Measurements from ENCODE around the gene B3GALNT2.

The B3GALNT2 gene

DNA sequence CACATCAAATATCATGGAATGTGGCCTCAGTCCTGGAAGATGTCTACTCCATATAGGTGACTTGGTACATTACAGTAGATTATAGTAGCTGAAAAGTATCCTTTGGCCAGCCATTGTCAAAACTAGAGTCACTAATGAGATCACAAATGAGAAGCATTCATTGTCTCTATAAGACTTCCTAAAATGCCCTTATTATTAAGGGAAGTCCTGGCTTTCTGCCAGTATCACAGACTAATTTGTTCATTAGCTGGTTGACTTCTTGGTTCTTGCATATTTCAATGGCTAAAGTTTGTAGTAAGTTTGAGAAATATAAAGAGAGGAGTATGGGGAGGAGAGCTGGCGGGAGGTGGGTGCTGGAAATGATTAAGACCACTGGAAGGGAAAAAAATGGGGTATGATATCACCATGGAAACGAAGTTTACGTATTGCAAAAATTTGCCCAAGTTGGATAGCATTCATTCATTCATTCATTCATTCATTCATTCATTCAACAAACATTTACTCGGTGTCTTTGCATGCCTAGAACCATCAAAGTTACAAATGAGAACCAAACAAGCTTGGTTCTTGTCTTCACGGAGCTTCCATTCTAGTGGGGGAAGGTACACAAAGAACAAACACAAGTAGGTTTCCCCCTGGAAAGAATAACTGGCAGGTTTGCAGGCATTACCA, 11.7 kb upstream of the B3GALNT2 start:
- intact Hi-C loops (cut with micrococcal nuclease) = loop anchor here (10.0 kb wide), 1 partner anchor 89 kb away; no protein-coding TSS in a partner anchor
- Mint-ChIP-seq H3K27ac (no peak overlapping the region), H3K27me3 (peaks cover 4% of the 10 kb centered on the region), H3K36me3 (ENCODE audit: low read depth) (no peaks in the 10 kb centered on the region), H3K9me3 (no peaks in the 10 kb centered on the region), H3K4me1 (ENCODE audit: low read depth) (peaks cover 7% of the 10 kb centered on the region), H3K4me3 (no peak overlapping the region)

- intact Hi-C loops (cut with micrococcal nuclease) = loop anchor here (10.0 kb wide), 1 partner anchor 91 kb away; no protein-coding TSS in a partner anchor
- no peak overlapping the region for H3K4me3 Mint-ChIP-seq
Observed at GRCh38 chr1:235513495-235514366, 9.5 kb upstream of the B3GALNT2 start.

DNA sequence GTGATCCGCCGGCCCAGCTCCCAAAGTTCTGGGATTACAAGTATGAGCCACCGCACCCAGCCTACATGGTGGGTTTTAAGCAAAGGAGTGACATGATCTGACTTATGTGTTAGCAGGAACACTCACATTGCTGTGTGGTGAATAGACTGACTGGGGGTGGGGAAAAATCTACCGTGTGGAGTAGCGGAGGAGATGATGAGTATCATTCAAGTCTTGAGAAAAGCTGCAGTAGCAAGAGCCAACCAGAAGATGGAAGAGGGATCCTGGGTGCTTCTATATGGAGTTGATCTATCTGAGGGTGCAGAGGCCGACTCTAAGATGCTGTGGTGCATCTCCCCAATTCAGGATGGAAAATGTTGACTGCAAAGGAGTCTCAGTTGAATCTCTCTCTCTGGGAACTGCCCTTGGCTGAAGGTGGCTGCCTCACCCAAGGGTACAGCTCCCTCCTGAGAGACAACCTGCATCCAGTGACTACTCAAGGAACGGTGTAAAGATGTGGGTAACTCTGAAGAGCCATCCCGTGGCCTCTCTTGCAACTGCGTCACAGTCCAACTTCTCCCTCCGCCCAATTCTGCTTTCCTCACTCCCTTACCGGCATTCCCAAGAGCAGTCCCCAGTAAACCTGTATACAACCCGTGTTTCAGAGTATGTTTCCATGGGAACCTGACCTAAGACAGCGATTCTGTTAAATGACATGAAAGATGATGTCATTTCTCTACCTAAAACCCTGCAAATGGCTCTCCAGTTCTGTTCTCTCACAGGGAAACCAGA, 7.4 kb upstream of the B3GALNT2 start:
- Mint-ChIP-seq H3K4me1 (ENCODE audit: low read depth) (peaks cover 7% of the 10 kb centered on the region), H3K27me3 (peaks cover 9% of the 10 kb centered on the region), H3K4me3 (no peak overlapping the region), H3K27ac (no peak overlapping the region), H3K36me3 (ENCODE audit: low read depth) (no peaks in the 10 kb centered on the region), H3K9me3 (no peaks in the 10 kb centered on the region)
- intact Hi-C loops (cut with micrococcal nuclease) = loop anchor here (10.0 kb wide), 1 partner anchor 93 kb away; no protein-coding TSS in a partner anchor

More at GRCh38 chr1:235513495-235514366, 9.5 kb upstream of the B3GALNT2 start:
- Mint-ChIP-seq H3K36me3 (ENCODE audit: low read depth) (no peaks in the 10 kb centered on the region), H3K4me1 (ENCODE audit: low read depth) (peaks cover 7% of the 10 kb centered on the region), H3K9me3 (no peaks in the 10 kb centered on the region), H3K27me3 (peaks cover 9% of the 10 kb centered on the region), H3K27ac (no peak overlapping the region)

DNA sequence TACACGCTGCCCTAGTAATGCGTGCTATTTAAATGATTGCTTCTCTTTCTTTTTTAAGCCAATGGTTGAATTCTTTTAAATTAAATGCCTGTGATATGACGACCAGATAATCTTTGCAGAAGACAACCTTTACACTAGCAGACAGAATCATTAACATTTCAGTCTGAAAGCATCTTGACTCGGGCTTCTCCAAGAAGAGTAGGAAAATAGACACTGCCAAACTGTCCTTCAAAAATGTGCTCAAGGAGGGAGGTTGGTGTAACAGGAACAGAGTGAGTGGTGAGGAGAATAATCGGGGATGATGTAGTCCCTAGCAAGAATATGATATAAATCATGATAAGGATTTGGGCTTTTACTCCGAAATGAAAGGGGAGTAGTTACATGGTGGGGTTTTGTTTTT, 6.6 kb upstream of the B3GALNT2 start:
- no peak overlapping the region for H3K27ac Mint-ChIP-seq
- no peak overlapping the region for H3K4me3 Mint-ChIP-seq
- intact Hi-C loops (cut with micrococcal nuclease) = loop anchor here (10.0 kb wide), 1 partner anchor 94 kb away; no protein-coding TSS in a partner anchor
- peaks cover 9% of the 10 kb centered on the region for H3K27me3 Mint-ChIP-seq
- peaks cover 4% of the 10 kb centered on the region for H3K4me1 Mint-ChIP-seq (ENCODE audit: low read depth)
- no peaks in the 10 kb centered on the region for H3K36me3 Mint-ChIP-seq (ENCODE audit: low read depth)
- no peaks in the 10 kb centered on the region for H3K9me3 Mint-ChIP-seq

DNA sequence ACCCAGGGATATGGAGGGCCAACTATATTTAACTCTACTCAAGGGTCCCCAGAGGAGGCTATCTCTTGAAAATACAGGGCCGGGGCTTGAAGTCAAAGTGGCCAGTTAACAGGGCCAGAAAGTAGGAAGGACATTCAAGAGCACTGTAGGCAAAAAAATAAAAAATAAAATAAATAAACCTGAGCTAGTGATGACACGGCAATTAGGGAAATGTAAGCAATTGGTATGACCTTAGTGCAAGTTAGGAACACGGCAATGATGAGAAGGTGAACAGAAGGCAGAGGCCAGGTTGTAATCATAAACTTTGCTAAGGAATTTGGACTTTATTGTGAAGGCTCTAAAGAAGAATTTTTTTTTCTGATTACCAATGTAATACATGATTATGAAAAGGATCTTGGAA, 3.4 kb upstream of the B3GALNT2 start:
- Mint-ChIP-seq H3K27ac (no peak overlapping the region), H3K9me3 (no peaks in the 10 kb centered on the region), H3K4me3 (no peak overlapping the region), H3K27me3 (peaks cover 5% of the 10 kb centered on the region), H3K36me3 (ENCODE audit: low read depth) (peaks cover 16% of the 10 kb centered on the region), H3K4me1 (ENCODE audit: low read depth) (peaks cover 4% of the 10 kb centered on the region)
- intact Hi-C loops (cut with micrococcal nuclease) = loop anchor here (5.0 kb wide), 1 partner anchor 465 kb away; no protein-coding TSS in a partner anchor

- Mint-ChIP-seq H3K27ac (peak overlapping the region; percentile 99), H3K4me3 (peak overlapping the region; percentile 95), H3K27me3 (peaks cover 3% of the 10 kb centered on the region), H3K4me1 (ENCODE audit: low read depth) (peaks cover 15% of the 10 kb centered on the region), H3K36me3 (ENCODE audit: low read depth) (peaks cover 16% of the 10 kb centered on the region), H3K9me3 (no peaks in the 10 kb centered on the region)
- intact Hi-C loops (cut with micrococcal nuclease) = loop anchor here (2.0 to 5.0 kb wide), 2 partner anchors 176 to 468 kb away; partner anchors contain the start of genes ARID4B and GGPS1
Observed at GRCh38 chr1:235504494-235505222, 406 bp upstream of the B3GALNT2 start.

DNA sequence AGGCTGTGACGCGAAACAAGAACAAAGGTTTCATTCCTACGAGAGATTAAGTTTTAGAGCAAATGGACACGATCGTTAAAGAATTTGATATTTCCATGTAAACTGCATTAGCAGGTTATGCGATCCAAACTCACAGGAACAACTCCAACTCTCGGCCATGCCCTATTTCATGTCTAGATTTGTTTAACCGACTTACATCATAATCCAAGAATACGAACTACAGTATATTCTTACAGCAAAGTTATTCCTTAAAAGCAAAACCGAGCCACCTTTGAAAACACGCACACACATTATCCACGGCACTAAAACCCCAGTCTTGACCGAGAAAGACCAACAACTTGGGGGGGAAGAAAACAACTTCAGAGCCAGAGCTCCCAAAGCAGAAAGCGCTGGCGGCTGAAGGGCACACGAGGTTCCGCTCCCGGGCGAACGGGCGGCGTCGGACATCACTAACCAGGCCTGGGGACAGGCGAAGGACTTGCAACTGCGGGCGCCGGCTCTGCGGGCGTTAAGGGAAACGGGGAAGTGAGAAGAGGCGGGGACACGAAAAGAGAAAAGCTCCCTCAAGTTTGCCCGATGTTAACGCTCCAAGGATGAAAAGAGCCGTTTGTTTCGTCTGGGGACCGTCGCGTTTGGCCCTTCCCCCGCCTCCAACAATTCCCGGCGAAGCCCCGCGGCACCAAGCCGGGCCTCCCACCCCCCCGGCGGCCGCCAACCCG, 690 bp downstream of the B3GALNT2 start:
- Mint-ChIP-seq H3K27me3 (no peaks in the 10 kb centered on the region), H3K4me3 (peak overlapping the region; percentile 95), H3K36me3 (ENCODE audit: low read depth) (peaks cover 16% of the 10 kb centered on the region), H3K27ac (peak overlapping the region; percentile 99), H3K9me3 (no peaks in the 10 kb centered on the region), H3K4me1 (ENCODE audit: low read depth) (peaks cover 15% of the 10 kb centered on the region)
- intact Hi-C loops (cut with micrococcal nuclease) = loop anchor here (2.0 kb wide), 1 partner anchor 175 kb away; the partner anchor contains the start of genes ARID4B and GGPS1

DNA sequence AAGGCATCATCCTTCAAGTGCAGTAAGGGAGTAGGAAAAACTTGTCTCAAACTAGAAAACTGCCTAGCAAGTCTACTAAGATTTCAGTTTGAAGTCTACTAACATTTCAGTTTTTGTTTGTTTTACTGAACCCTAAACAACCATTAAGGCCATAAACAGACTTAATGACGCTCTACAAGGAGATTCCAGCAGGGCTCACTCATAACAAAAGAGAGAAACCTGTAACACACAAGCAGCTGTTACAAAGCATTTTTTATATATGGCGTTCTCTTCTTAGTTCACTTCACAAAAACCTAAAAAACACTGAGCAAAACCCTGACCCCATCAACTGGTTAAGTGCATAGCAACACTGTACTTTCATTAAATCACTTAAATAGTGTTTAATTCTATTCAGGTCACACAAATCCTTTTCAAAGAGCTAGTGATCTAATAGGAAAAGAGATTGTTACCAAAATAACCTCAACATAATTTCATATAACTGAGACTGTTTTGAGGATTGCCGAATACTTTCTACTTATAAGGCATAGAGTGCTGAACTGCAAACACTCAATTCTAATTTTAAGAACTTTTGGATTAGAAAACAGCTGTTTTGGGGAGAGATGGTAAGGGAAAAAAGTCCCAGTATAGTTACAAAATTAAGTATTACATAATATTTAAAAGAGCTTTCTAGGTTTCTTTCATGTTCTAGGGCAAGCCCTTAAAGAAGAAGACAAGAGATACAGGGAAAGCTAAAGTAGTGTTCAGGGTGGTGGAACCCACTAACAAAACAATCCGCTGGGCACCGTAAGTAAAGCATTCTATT, 1.4 kb downstream of the B3GALNT2 start:
- H3K27me3 Mint-ChIP-seq = no peaks in the 10 kb centered on the region
- H3K36me3 Mint-ChIP-seq (ENCODE audit: low read depth) = peaks cover 16% of the 10 kb centered on the region
- H3K27ac Mint-ChIP-seq = peak overlapping the region; percentile 99
- peak overlapping the region; percentile 95 for H3K4me3 Mint-ChIP-seq
- H3K9me3 Mint-ChIP-seq = no peaks in the 10 kb centered on the region
- peaks cover 15% of the 10 kb centered on the region for H3K4me1 Mint-ChIP-seq (ENCODE audit: low read depth)
- intact Hi-C loops (cut with micrococcal nuclease) = no loop called here

- Mint-ChIP-seq H3K4me3 (no peak overlapping the region), H3K27me3 (no peaks in the 10 kb centered on the region), H3K9me3 (no peaks in the 10 kb centered on the region), H3K36me3 (ENCODE audit: low read depth) (peaks cover 16% of the 10 kb centered on the region), H3K27ac (no peak overlapping the region), H3K4me1 (ENCODE audit: low read depth) (peaks cover 15% of the 10 kb centered on the region)
- intact Hi-C loops (cut with micrococcal nuclease) = no loop called here
Observed at GRCh38 chr1:235500971-235501540, 3.2 kb downstream of the B3GALNT2 start.

- intact Hi-C loops (cut with micrococcal nuclease) = no loop called here
- H3K4me3 Mint-ChIP-seq = no peak overlapping the region
- peaks cover 45% of the 10 kb centered on the region for H3K36me3 Mint-ChIP-seq (ENCODE audit: low read depth)
- H3K4me1 Mint-ChIP-seq (ENCODE audit: low read depth) = peaks cover 6% of the 10 kb centered on the region
- no peaks in the 10 kb centered on the region for H3K27me3 Mint-ChIP-seq
- H3K9me3 Mint-ChIP-seq = no peaks in the 10 kb centered on the region
- H3K27ac Mint-ChIP-seq = no peak overlapping the region
Observed at GRCh38 chr1:235495551-235495950, 8.7 kb downstream of the B3GALNT2 start.

DNA sequence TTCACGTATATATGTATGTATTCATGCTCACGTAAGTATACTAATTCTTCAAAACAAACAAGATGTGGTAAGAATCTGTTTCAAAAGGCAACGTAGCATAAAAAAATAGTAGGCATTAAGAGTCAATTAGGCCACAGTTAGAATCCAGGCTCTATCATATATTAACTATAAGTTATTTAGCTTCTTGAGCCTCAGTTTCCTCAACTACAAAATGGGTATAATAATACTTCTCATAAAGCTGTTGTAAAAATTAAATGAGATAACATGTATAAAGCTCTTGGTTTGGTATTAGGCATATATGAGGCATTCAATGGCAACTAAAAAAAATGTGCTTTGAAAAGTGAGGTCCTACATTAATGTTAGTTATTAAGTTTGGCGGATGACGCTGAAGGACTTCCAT, 9.2 kb downstream of the B3GALNT2 start:
- H3K9me3 Mint-ChIP-seq = no peaks in the 10 kb centered on the region
- no peak overlapping the region for H3K27ac Mint-ChIP-seq
- H3K4me3 Mint-ChIP-seq = no peak overlapping the region
- H3K27me3 Mint-ChIP-seq = no peaks in the 10 kb centered on the region
- intact Hi-C loops (cut with micrococcal nuclease) = no loop called here
- H3K4me1 Mint-ChIP-seq (ENCODE audit: low read depth) = peaks cover 6% of the 10 kb centered on the region
- peaks cover 48% of the 10 kb centered on the region for H3K36me3 Mint-ChIP-seq (ENCODE audit: low read depth)

- Mint-ChIP-seq H3K9me3 (no peaks in the 10 kb centered on the region), H3K36me3 (ENCODE audit: low read depth) (peaks cover 53% of the 10 kb centered on the region), H3K27ac (no peak overlapping the region), H3K27me3 (no peaks in the 10 kb centered on the region), H3K4me3 (no peak overlapping the region), H3K4me1 (ENCODE audit: low read depth) (peaks cover 6% of the 10 kb centered on the region)
- intact Hi-C loops (cut with micrococcal nuclease) = no loop called here
Observed at GRCh38 chr1:235494531-235494930, 9.7 kb downstream of the B3GALNT2 start.
